PFSK-1 (cell line): ENCODE measurements around the gene ACOT12.

Experiments used
- FOXP2 ChIP-seq: optimal IDR thresholded peaks from 2 replicates; pipeline ENCODE3; 2011; ENCODE audit warnings: borderline replicate concordance, control low read depth, inconsistent platforms; ENCODE audit not compliant: insufficient read depth; ENCODE audit errors: extremely low read length, extremely low read depth
- POLR2AphosphoS5 ChIP-seq: IDR thresholded peaks from 2 replicates; pipeline ENCODE4 v1.6.1; 2012; ENCODE audit warnings: low read depth, mild to moderate bottlenecking, control low read depth, low read length, moderate library complexity
- SIN3A ChIP-seq: IDR thresholded peaks from 2 replicates; pipeline ENCODE4 v1.6.1; 2012; ENCODE audit warnings: mild to moderate bottlenecking, low read length, moderate library complexity, borderline replicate concordance; ENCODE audit not compliant: insufficient read depth
- TAF1 ChIP-seq: IDR thresholded peaks from 2 replicates; pipeline ENCODE4 v1.6.1; 2012; ENCODE audit warnings: low read length, control low read depth, borderline replicate concordance; ENCODE audit not compliant: insufficient read depth
- TF ChIP-seq, protein P1 (sequence below), 2 experiments: IDR thresholded peaks; 2 replicates each; pipeline versions ENCODE4 v1.6.1 to v1.8.0; 2011 to 2012; ENCODE audit warnings: low read depth in 2 of 2, low read length in 2 of 2, control low read depth in 1 of 2, inconsistent platforms in 1 of 2, mild to moderate bottlenecking in 1 of 2, moderate library complexity in 1 of 2; ENCODE audit not compliant: insufficient read depth in 1 of 2

- TF ChIP-seq TAF1 (no peak), SIN3A (no peak), POLR2AphosphoS5 (no peak), FOXP2 (no peak)
- TF ChIP-seq, protein P1, sequence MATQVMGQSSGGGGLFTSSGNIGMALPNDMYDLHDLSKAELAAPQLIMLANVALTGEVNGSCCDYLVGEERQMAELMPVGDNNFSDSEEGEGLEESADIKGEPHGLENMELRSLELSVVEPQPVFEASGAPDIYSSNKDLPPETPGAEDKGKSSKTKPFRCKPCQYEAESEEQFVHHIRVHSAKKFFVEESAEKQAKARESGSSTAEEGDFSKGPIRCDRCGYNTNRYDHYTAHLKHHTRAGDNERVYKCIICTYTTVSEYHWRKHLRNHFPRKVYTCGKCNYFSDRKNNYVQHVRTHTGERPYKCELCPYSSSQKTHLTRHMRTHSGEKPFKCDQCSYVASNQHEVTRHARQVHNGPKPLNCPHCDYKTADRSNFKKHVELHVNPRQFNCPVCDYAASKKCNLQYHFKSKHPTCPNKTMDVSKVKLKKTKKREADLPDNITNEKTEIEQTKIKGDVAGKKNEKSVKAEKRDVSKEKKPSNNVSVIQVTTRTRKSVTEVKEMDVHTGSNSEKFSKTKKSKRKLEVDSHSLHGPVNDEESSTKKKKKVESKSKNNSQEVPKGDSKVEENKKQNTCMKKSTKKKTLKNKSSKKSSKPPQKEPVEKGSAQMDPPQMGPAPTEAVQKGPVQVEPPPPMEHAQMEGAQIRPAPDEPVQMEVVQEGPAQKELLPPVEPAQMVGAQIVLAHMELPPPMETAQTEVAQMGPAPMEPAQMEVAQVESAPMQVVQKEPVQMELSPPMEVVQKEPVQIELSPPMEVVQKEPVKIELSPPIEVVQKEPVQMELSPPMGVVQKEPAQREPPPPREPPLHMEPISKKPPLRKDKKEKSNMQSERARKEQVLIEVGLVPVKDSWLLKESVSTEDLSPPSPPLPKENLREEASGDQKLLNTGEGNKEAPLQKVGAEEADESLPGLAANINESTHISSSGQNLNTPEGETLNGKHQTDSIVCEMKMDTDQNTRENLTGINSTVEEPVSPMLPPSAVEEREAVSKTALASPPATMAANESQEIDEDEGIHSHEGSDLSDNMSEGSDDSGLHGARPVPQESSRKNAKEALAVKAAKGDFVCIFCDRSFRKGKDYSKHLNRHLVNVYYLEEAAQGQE (IDR thresholded peaks at IDR 0.05; ENCODE audit: insufficient read depth in 1 of 2, low read depth in 2 of 2, low read length in 2 of 2): no peak
Observed at GRCh38 chr5:81334304-81335061, 59.5 kb downstream of the ACOT12 start.
